B cell (primary cell): ENCODE results near the gene CMIP. TPM values are rescaled to one million over a fixed set of nuclear protein-coding genes. Genes with fewer than 3 reads are reported as not detected.

Experiments used
- ATAC-seq: fragments of 200-7000 bp; cut with Tn5 transposase; one replicate; pipeline ENCODE4 v1.10.0; 2021; ENCODE audit warnings: low read depth, mild to moderate bottlenecking, moderate number of reproducible peaks, moderate library complexity
- CTCF ChIA-PET: fragments of 350-600 bp; sonication (Branson Sonifier 250); formaldehyde crosslinking; loops from one replicate; lab custom pipeline; 2021; ENCODE audit warnings: antibody characterized with exemption, inconsistent platforms; lab: Charles Lee
- POLR2A ChIA-PET: fragments of 350-600 bp; sonication (Branson Sonifier 250); formaldehyde crosslinking; loops from one replicate; lab custom pipeline; 2021; ENCODE audit warnings: antibody characterized with exemption; lab: Charles Lee
- DNase-seq: peaks from one replicate; pipeline ENCODE4 v3.0.0; 2013
- H2AFZ ChIP-seq: 2 replicates; pipeline ENCODE4 v1.6.1; 2012; ENCODE audit warnings: mild to moderate bottlenecking, low read depth, low read length; ENCODE audit not compliant: insufficient read depth, poor library complexity, severe bottlenecking
- H3K27ac ChIP-seq, 2 donors: 1 replicate in 1 of 2; 2 replicates in 1 of 2; pipeline ENCODE4 v1.5.1; 2012 to 2013; ENCODE audit warnings: low read length in 2 of 2, mild to moderate bottlenecking in 2 of 2, moderate library complexity in 1 of 2
- H3K27me3 ChIP-seq, 4 experiments: fragments of 200-600 bp in 1 of 4; sonication (generic) in 1 of 4; replicated peaks in 1 of 4; 1 replicate in 2 of 4; 2 replicates in 2 of 4; pipeline versions ENCODE4 v1.6.1 to v1.7.0; 2013 to 2016; ENCODE audit warnings: low read length in 3 of 4, mild to moderate bottlenecking in 2 of 4, mixed read lengths in 1 of 4, moderate library complexity in 1 of 4; ENCODE audit not compliant: insufficient read depth in 4 of 4, control insufficient read depth in 3 of 4; ENCODE audit errors: control extremely low read depth in 1 of 4
- H3K36me3 ChIP-seq, 2 experiments: replicated peaks in 1 of 2; 1 replicate in 1 of 2; 2 replicates in 1 of 2; pipeline versions ENCODE4 v1.6.1 to v1.7.1; 2013; ENCODE audit warnings: low read length in 1 of 2; ENCODE audit not compliant: insufficient read depth in 2 of 2, control insufficient read depth in 1 of 2; ENCODE audit errors: control extremely low read depth in 1 of 2, extremely low read depth in 1 of 2
- H3K4me1 ChIP-seq, 2 donors: fragments of 200-600 bp in 1 of 2; sonication (generic) in 1 of 2; 1 replicate in 1 of 2; 2 replicates in 1 of 2; pipeline versions ENCODE4 v1.5.1 to v1.6.1; 2013 to 2017; ENCODE audit warnings: low read length in 2 of 2; ENCODE audit not compliant: control insufficient read depth in 2 of 2, insufficient read depth in 2 of 2
- H3K4me2 ChIP-seq: replicated peaks from 2 replicates; pipeline ENCODE3; 2012; ENCODE audit warnings: mild to moderate bottlenecking, low read depth, low read length; ENCODE audit not compliant: poor library complexity, severe bottlenecking
- H3K4me3 ChIP-seq, 5 experiments: fragments of 200-600 bp in 1 of 5; sonication (generic) in 1 of 5; 1 replicate in 3 of 5; 2 replicates in 2 of 5; pipeline versions ENCODE4 v1.5.1 to v1.7.0; 2011 to 2016; ENCODE audit warnings: low read length in 4 of 5, mild to moderate bottlenecking in 4 of 5, low read depth in 2 of 5, control low read depth in 1 of 5, moderate library complexity in 1 of 5; ENCODE audit not compliant: insufficient read depth in 1 of 5; ENCODE audit errors: control extremely low read depth in 1 of 5, extremely low read depth in 1 of 5
- H3K79me2 ChIP-seq: fragments of 200-600 bp; sonication (generic); one replicate; pipeline ENCODE4 v1.6.0; 2016; ENCODE audit warnings: low read length; ENCODE audit not compliant: control insufficient read depth, insufficient read depth
- H3K9ac ChIP-seq: fragments of 200-600 bp; sonication (generic); 2 replicates; pipeline ENCODE4 v1.6.1; 2017; ENCODE audit warnings: mild to moderate bottlenecking, low read length, moderate library complexity
- H3K9me3 ChIP-seq, 3 donors: one replicate each; pipeline versions ENCODE4 v1.6.1 to v1.7.1; 2013; ENCODE audit warnings: low read length in 2 of 3; ENCODE audit not compliant: control insufficient read depth in 2 of 3, insufficient read depth in 1 of 3; ENCODE audit errors: control extremely low read depth in 1 of 3
- H4K20me1 ChIP-seq: 2 replicates; pipeline ENCODE4 v1.6.0; 2012; ENCODE audit warnings: mild to moderate bottlenecking, low read length; ENCODE audit not compliant: insufficient read depth, control insufficient read depth, poor library complexity, severe bottlenecking
- H3K27ac Mint-ChIP-seq: one replicate; pipeline ENCODE4 v1.8.0; 2021; ENCODE audit warnings: mixed read lengths
- H3K27me3 Mint-ChIP-seq: one replicate; pipeline ENCODE4 v1.8.0; 2021; ENCODE audit warnings: mixed read lengths
- H3K4me1 Mint-ChIP-seq: one replicate; pipeline ENCODE4 v1.8.0; 2021; ENCODE audit warnings: mixed read lengths
- H3K4me3 Mint-ChIP-seq: one replicate; pipeline ENCODE4 v1.8.0; 2021; ENCODE audit warnings: mixed read lengths
- H3K9me3 Mint-ChIP-seq: one replicate; pipeline ENCODE4 v1.8.0; 2022; ENCODE audit warnings: mixed read lengths; ENCODE audit not compliant: insufficient read depth
- CTCF ChIP-seq: fragments of 200-600 bp; IDR thresholded peaks from one replicate; pipeline ENCODE4 v1.8.0; 2022; ENCODE audit warnings: antibody characterized with exemption, mild to moderate bottlenecking
- EZH2 ChIP-seq: IDR thresholded peaks from 2 replicates; pipeline ENCODE4 v1.6.1; 2012; ENCODE audit warnings: borderline replicate concordance, low read depth, mild to moderate bottlenecking, moderate library complexity, low read length; ENCODE audit not compliant: insufficient read depth, poor library complexity, severe bottlenecking
- WGBS: methylation state at CpG from one replicate; pipeline ENCODE4 v1.1.5; 2013; ENCODE audit warnings: missing lambda C conversion rate; ENCODE audit not compliant: insufficient coverage; 5-methylcytosine and 5-hydroxymethylcytosine counted together
- intact Hi-C: fragments of 100-400 bp; cut with micrococcal nuclease; formaldehyde crosslinking; loops from one replicate; pipeline ENCODE4 v1.10.0; 2022
- polyA plus RNA-seq: library from polyadenylated mRNA; depleted of rRNA; stranded (reverse); fragments of >200 nt; gene quantifications from 2 replicates; pipeline ENCODE4 v1.2.3, GENCODE V29; 2012
- total RNA-seq, 2 donors: library from RNA; stranded (reverse); fragments of 120-200 nt in 1 of 2; gene quantifications; 1 replicate in 1 of 2; 2 replicates in 1 of 2; pipeline versions ENCODE4 v1.2.3 to v1.2.4, GENCODE V29; 2013 to 2022

CMIP gene
- total and polyA plus RNA-seq, 2 donors (not counting 1 experiment from before 2014, with no cell fraction given), result 27.1 to 155 TPM

- ATAC-seq (no peak), DNase-seq (no peak)
- H3K27ac ChIP-seq, result no peak overlapping the region
- WGBS, result no CpG with 5 or more reads among the region's 1 CpG
- peaks cover 8% of the 10 kb centered on the region for H3K79me2 ChIP-seq
- no peak overlapping the region for H3K9ac ChIP-seq
- Mint-ChIP-seq H3K4me3 (no peak overlapping the region), H3K4me1 (peaks cover 4% of the 10 kb centered on the region), H3K9me3 (no peaks in the 10 kb centered on the region), H3K27ac (no peak overlapping the region), H3K27me3 (no peaks in the 10 kb centered on the region)
- ChIA-PET POLR2A (interaction anchor here (0.6 kb wide), 2 partner anchors 323 to 497 kb away, joined by 3 to 4 read pairs; partner anchors contain the start of gene C16orf46), CTCF (interaction anchor here (0.7 to 2.3 kb wide), 10 partner anchors 14 to 486 kb away, joined by 3 to 12 read pairs (median 4); no protein-coding TSS in a partner anchor)
- no peaks in the 10 kb centered on the region for H4K20me1 ChIP-seq
- no peak overlapping the region for H3K4me2 ChIP-seq
- peaks cover 0 to 9% of the 10 kb centered on the region in 2 donors for H3K4me1 ChIP-seq
- no peak overlapping the region for H2AFZ ChIP-seq
- H3K36me3 ChIP-seq, result no peaks in the 10 kb centered on the region
- no peak overlapping the region for H3K4me3 ChIP-seq
- TF ChIP-seq EZH2, result no peak
- no peak for TF ChIP-seq CTCF
- H3K27me3 ChIP-seq, result peaks cover 0 to 7% (median 0%) of the 10 kb centered on the region in 4 experiments
- intact Hi-C loops, result loop anchor here (5.0 kb wide), 2 partner anchors 42 to 102 kb away; partner anchors contain the start of gene CMIP
- peaks cover 0 to 4% (median 0%) of the 10 kb centered on the region in 3 donors for H3K9me3 ChIP-seq
Measured at GRCh38 chr16:81399909-81400308, 44.7 kb upstream of the CMIP start.
